Esophagus muscularis mucosa (tissue), 4 donors: ENCODE measurements around the gene LEP. TPM values are rescaled to one million over a fixed set of nuclear protein-coding genes. Genes with fewer than 3 reads are reported as not detected.

Experiments used
- DNase-seq: peaks from one replicate; pipeline ENCODE4 v3.0.0-alpha.2; 2017; ENCODE audit errors: extremely low spot score
- H3K27ac ChIP-seq, 4 donors: fragments of 200-600 bp; sonication (generic); replicated peaks in 1 of 4; 1 replicate in 3 of 4; 2 replicates in 1 of 4; pipeline ENCODE4 v1.5.1; 2016 to 2019; ENCODE audit warnings: mild to moderate bottlenecking in 1 of 4
- H3K27me3 ChIP-seq, 4 donors: fragments of 200-600 bp; sonication (generic); one replicate each; pipeline versions ENCODE4 v1.5.1 to v1.6.0; 2016 to 2019
- H3K36me3 ChIP-seq, 4 donors: fragments of 200-600 bp; sonication (generic); one replicate each; pipeline ENCODE4 v1.5.1; 2016 to 2019
- H3K4me1 ChIP-seq, 4 donors: fragments of 200-600 bp; sonication (generic); one replicate each; pipeline ENCODE4 v1.5.1; 2016 to 2019
- H3K4me3 ChIP-seq, 4 donors: fragments of 200-600 bp; sonication (generic); 1 replicate in 2 of 4; 2 replicates in 2 of 4; pipeline ENCODE4 v1.5.1; 2016 to 2019; ENCODE audit warnings: mild to moderate bottlenecking in 4 of 4, moderate library complexity in 1 of 4
- H3K9me3 ChIP-seq, 4 donors: fragments of 200-600 bp; sonication (generic); 1 replicate in 3 of 4; 2 replicates in 1 of 4; pipeline ENCODE4 v1.5.1; 2016 to 2019
- CTCF ChIP-seq, 3 experiments: fragments of 200-600 bp in 2 of 3; fragments of 450-650 bp in 1 of 3; sonication (generic) in 2 of 3; IDR thresholded peaks; one replicate each; pipeline ENCODE4 v1.5.1; 2017 to 2019; ENCODE audit warnings: antibody characterized with exemption in 3 of 3, mild to moderate bottlenecking in 2 of 3, moderate library complexity in 1 of 3
- EP300 ChIP-seq: sonication (generic); formaldehyde crosslinking; IDR thresholded peaks from one replicate; pipeline ENCODE4 v1.6.1; 2017; ENCODE audit warnings: antibody characterized with exemption
- POLR2A ChIP-seq: fragments of 450-650 bp; IDR thresholded peaks from one replicate; pipeline ENCODE4 v1.6.1; 2017; ENCODE audit warnings: antibody characterized with exemption, moderate library complexity, mild to moderate bottlenecking, low read depth
- POLR2AphosphoS5 ChIP-seq, 2 donors: sonication (generic); formaldehyde crosslinking; IDR thresholded peaks; one replicate each; pipeline ENCODE4 v1.6.1; 2017; ENCODE audit warnings: antibody characterized with exemption in 2 of 2
- WGBS: methylation state at CpG from one replicate; pipeline ENCODE4 v1.1.5; 2018; 5-methylcytosine and 5-hydroxymethylcytosine counted together
- intact Hi-C: fragments of 100-400 bp; cut with DNase I; formaldehyde crosslinking; loops from one replicate; pipeline ENCODE4 v1.15.1; 2023
- total RNA-seq, 4 donors: library from RNA; depleted of rRNA; stranded (reverse); fragments of >200 nt; gene quantifications; one replicate each; pipeline versions ENCODE4 v1.1.0 to v1.2.1, GENCODE V29; 2016

Gene LEP
- total RNA-seq, 4 donors from 2014 or later = not detected

- DNase-seq = no peak
- Histone ChIP-seq H3K27me3 (no peaks in the 10 kb centered on the region), H3K4me1 (no peaks in the 10 kb centered on the region), H3K9me3 (no peaks in the 10 kb centered on the region), H3K4me3 (no peak overlapping the region), H3K27ac (no peak overlapping the region), H3K36me3 (peaks cover 10 to 64% (median 30%) of the 10 kb centered on the region in 4 donors)
- intact Hi-C loops = no loop called here
- WGBS = 37% methylated on average over 10 of the region's 10 CpGs
- TF ChIP-seq EP300 (no peak), POLR2A (no peak), CTCF (IDR thresholded peaks at IDR 0.05) (no peak), POLR2AphosphoS5 (IDR thresholded peaks at IDR 0.05) (no peak)
Observed at GRCh38 chr7:128302139-128302538, 61.1 kb downstream of the LEP start.

GRCh38 chr7:128303133-128303532 is 62.1 kb downstream of the LEP start:
- TF ChIP-seq CTCF (IDR thresholded peaks at IDR 0.05) (no peak), POLR2A (no peak), POLR2AphosphoS5 (IDR thresholded peaks at IDR 0.05) (no peak), EP300 (no peak)
- intact Hi-C loops = no loop called here
- Histone ChIP-seq H3K27me3 (no peaks in the 10 kb centered on the region), H3K4me3 (no peak overlapping the region), H3K4me1 (no peaks in the 10 kb centered on the region), H3K36me3 (peaks cover 11 to 74% (median 40%) of the 10 kb centered on the region in 4 donors), H3K9me3 (no peaks in the 10 kb centered on the region), H3K27ac (no peak overlapping the region)
- no peak for DNase-seq
- WGBS = 86% methylated on average over 2 of the region's 2 CpGs

- Histone ChIP-seq H3K4me1 (no peaks in the 10 kb centered on the region), H3K9me3 (no peaks in the 10 kb centered on the region), H3K4me3 (no peak overlapping the region), H3K36me3 (peaks cover 13 to 79% (median 45%) of the 10 kb centered on the region in 4 donors), H3K27ac (no peak overlapping the region), H3K27me3 (no peaks in the 10 kb centered on the region)
- no peak for DNase-seq
- 83% methylated on average over 5 of the region's 5 CpGs for WGBS
- TF ChIP-seq POLR2AphosphoS5 (IDR thresholded peaks at IDR 0.05) (no peak), CTCF (IDR thresholded peaks at IDR 0.05) (no peak), EP300 (no peak), POLR2A (no peak)
- intact Hi-C loops = no loop called here
Observed at GRCh38 chr7:128303643-128304042, 62.6 kb downstream of the LEP start.

DNA sequence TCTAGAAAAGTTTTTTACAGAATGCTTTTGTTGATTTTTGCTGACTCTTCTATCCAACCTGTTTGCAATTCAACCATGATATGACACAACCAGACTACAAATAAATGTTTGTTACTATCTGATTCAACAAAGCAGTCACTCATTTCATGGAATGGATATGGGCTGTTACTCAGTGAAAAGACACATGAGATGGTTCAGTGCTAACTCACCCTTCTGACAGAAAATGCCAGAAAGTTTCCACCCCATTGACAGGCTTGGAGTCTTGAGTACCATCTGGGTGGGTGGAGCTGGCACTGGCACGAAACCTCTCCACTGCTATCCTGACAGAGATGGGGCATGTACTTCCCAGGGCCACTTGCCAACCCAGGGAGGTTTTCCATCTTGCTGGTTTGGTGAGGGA is 63.1 kb downstream of the LEP start:
- 100% methylated on average over 1 of the region's 1 CpG for WGBS
- intact Hi-C loops = no loop called here
- H3K36me3 ChIP-seq = peaks cover 19 to 85% (median 50%) of the 10 kb centered on the region in 4 donors

More for the DNA sequence above, 63.1 kb downstream of the LEP start:
- no peak overlapping the region for H3K4me3 ChIP-seq
- H3K9me3 ChIP-seq = no peaks in the 10 kb centered on the region
- H3K4me1 ChIP-seq = no peaks in the 10 kb centered on the region
- no peaks in the 10 kb centered on the region for H3K27me3 ChIP-seq
- TF ChIP-seq CTCF (IDR thresholded peaks at IDR 0.05) (no peak), POLR2A (no peak), POLR2AphosphoS5 (IDR thresholded peaks at IDR 0.05) (no peak), EP300 (no peak)
- no peak overlapping the region for H3K27ac ChIP-seq
- no peak for DNase-seq
